Nephron (organoid): Measurements from ENCODE around the gene RHEB.

Source experiments
- H3K27ac Mint-ChIP-seq, 3 experiments: 2 replicates each; pipeline ENCODE4 v1.8.0; 2020; ENCODE audit warnings: mixed read lengths in 3 of 3, mild to moderate bottlenecking in 2 of 3, moderate library complexity in 1 of 3
- H3K27me3 Mint-ChIP-seq: 2 replicates; pipeline ENCODE4 v1.8.0; 2021; ENCODE audit warnings: low read depth, mild to moderate bottlenecking, moderate library complexity, mixed read lengths
- H3K36me3 Mint-ChIP-seq: 2 replicates; pipeline ENCODE4 v1.8.0; 2020; ENCODE audit warnings: low read depth, mixed read lengths
- H3K4me1 Mint-ChIP-seq: 2 replicates; pipeline ENCODE4 v1.8.0; 2020; ENCODE audit warnings: mixed read lengths
- H3K4me3 Mint-ChIP-seq, 3 experiments: 2 replicates each; pipeline ENCODE4 v1.8.0; 2020; ENCODE audit warnings: mild to moderate bottlenecking in 3 of 3, mixed read lengths in 3 of 3, moderate library complexity in 2 of 3
- H3K9me3 Mint-ChIP-seq: 2 replicates; pipeline ENCODE4 v1.8.0; 2020; ENCODE audit warnings: mixed read lengths
- TF ChIP-seq, protein P1 (sequence below), 3 experiments: fragments of 200-600 bp; sonication (generic); IDR thresholded peaks; one replicate each; pipeline ENCODE4 v1.5.0; 2021; ENCODE audit warnings: antibody characterized with exemption in 3 of 3; ENCODE audit not compliant: unreplicated experiment in 3 of 3

The RHEB gene

GRCh38 chr7:151509670-151510333 lies 9.9 kb downstream of the RHEB start:
- H3K4me3 Mint-ChIP-seq, result no peak overlapping the region
- H3K4me1 Mint-ChIP-seq, result peaks cover 51% of the 10 kb centered on the region
- peaks cover 12% of the 10 kb centered on the region for H3K9me3 Mint-ChIP-seq
- TF ChIP-seq, protein P1, sequence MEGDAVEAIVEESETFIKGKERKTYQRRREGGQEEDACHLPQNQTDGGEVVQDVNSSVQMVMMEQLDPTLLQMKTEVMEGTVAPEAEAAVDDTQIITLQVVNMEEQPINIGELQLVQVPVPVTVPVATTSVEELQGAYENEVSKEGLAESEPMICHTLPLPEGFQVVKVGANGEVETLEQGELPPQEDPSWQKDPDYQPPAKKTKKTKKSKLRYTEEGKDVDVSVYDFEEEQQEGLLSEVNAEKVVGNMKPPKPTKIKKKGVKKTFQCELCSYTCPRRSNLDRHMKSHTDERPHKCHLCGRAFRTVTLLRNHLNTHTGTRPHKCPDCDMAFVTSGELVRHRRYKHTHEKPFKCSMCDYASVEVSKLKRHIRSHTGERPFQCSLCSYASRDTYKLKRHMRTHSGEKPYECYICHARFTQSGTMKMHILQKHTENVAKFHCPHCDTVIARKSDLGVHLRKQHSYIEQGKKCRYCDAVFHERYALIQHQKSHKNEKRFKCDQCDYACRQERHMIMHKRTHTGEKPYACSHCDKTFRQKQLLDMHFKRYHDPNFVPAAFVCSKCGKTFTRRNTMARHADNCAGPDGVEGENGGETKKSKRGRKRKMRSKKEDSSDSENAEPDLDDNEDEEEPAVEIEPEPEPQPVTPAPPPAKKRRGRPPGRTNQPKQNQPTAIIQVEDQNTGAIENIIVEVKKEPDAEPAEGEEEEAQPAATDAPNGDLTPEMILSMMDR (IDR thresholded peaks at IDR 0.05; ENCODE audit: unreplicated experiment in 3 of 3), result no peak
- H3K27ac Mint-ChIP-seq, result peak overlapping the region; percentile 30 to 70 (median 47)
- peaks cover 21% of the 10 kb centered on the region for H3K36me3 Mint-ChIP-seq
- no peaks in the 10 kb centered on the region for H3K27me3 Mint-ChIP-seq

- H3K4me1 Mint-ChIP-seq, result peaks cover 51% of the 10 kb centered on the region
- peak overlapping the region; percentile 30 to 70 (median 45) for H3K27ac Mint-ChIP-seq
- H3K27me3 Mint-ChIP-seq, result no peaks in the 10 kb centered on the region
- TF ChIP-seq, protein P1 (IDR thresholded peaks at IDR 0.05; ENCODE audit: unreplicated experiment in 3 of 3), result no peak
- peaks cover 7% of the 10 kb centered on the region for H3K9me3 Mint-ChIP-seq
- peaks cover 16% of the 10 kb centered on the region for H3K36me3 Mint-ChIP-seq
- no peak overlapping the region for H3K4me3 Mint-ChIP-seq
Observed at GRCh38 chr7:151508991-151509390, 10.7 kb downstream of the RHEB start.

DNA sequence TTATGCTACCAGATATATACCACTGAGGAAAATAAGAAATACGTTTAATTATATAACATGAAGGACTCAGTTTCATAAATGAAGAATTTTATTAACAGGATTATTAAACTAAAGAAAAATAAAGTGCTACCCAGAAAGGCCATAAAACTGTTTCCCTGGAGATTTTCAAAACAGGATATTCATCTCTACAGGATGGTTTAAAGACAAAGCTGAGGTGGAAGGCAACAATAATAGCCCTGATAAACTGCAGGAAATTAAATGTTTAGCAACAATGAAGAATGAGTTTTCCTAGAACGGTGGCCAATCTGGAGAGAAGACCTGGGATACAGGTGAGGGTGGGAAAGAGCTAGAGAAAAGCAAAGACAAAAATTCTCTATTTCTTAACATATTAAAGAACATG lies 11.9 kb downstream of the RHEB start:
- peaks cover 7% of the 10 kb centered on the region for H3K36me3 Mint-ChIP-seq
- H3K27ac Mint-ChIP-seq, result no peak overlapping the region
- H3K9me3 Mint-ChIP-seq, result no peaks in the 10 kb centered on the region
- H3K4me1 Mint-ChIP-seq, result peaks cover 52% of the 10 kb centered on the region
- H3K27me3 Mint-ChIP-seq, result no peaks in the 10 kb centered on the region
- no peak overlapping the region for H3K4me3 Mint-ChIP-seq
- TF ChIP-seq, protein P1 (IDR thresholded peaks at IDR 0.05; ENCODE audit: unreplicated experiment in 3 of 3), result no peak

DNA sequence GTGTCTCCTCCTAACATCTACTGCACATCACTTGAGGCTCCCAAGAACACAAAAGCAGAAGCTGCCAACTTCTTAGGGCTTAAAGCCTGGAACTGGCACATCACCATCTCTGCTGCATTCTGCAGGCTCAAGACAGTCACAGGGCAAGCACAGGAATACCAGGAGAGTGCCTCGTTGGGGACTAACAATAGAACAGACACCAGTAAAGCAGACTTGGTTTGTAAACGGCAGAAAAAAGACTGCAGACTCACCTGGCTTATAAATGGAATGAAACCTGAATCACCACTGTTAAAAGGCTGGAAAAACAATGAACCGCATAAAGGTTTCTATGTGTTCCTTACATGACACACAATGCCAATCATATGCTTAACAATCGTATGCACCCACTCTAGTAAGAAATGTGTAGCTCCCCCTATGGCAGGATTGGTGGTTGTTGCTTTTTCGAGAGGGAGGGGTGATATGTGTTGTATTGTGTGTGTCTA lies 12.8 kb downstream of the RHEB start:
- Mint-ChIP-seq H3K36me3 (peaks cover 4% of the 10 kb centered on the region), H3K27ac (no peak overlapping the region), H3K4me1 (peaks cover 49% of the 10 kb centered on the region), H3K9me3 (no peaks in the 10 kb centered on the region), H3K4me3 (no peak overlapping the region), H3K27me3 (no peaks in the 10 kb centered on the region)
- TF ChIP-seq, protein P1 (IDR thresholded peaks at IDR 0.05; ENCODE audit: unreplicated experiment in 3 of 3), result no peak

- TF ChIP-seq, protein P1 (IDR thresholded peaks at IDR 0.05; ENCODE audit: unreplicated experiment in 3 of 3), result no peak
- Mint-ChIP-seq H3K27me3 (no peaks in the 10 kb centered on the region), H3K4me3 (no peak overlapping the region), H3K9me3 (no peaks in the 10 kb centered on the region), H3K27ac (no peak overlapping the region), H3K4me1 (peaks cover 45% of the 10 kb centered on the region), H3K36me3 (peaks cover under 1% of the 10 kb centered on the region)
Observed at GRCh38 chr7:151505836-151506468, 13.7 kb downstream of the RHEB start.
